Vagina (tissue), 2 donors: Measurements from ENCODE around the gene GNB1L.

Experiments
- CTCF ChIP-seq, 3 experiments: fragments of 450-650 bp in 2 of 3; fragments of 200-600 bp in 1 of 3; sonication (generic) in 1 of 3; IDR thresholded peaks; one replicate each; pipeline ENCODE4 v1.5.1; 2017 to 2019; ENCODE audit warnings: antibody characterized with exemption in 3 of 3, mild to moderate bottlenecking in 2 of 3, moderate library complexity in 2 of 3
- POLR2A ChIP-seq, 2 donors: fragments of 450-650 bp; IDR thresholded peaks; one replicate each; pipeline ENCODE4 v1.6.1; 2017; ENCODE audit warnings: antibody characterized with exemption in 2 of 2, mild to moderate bottlenecking in 2 of 2, moderate library complexity in 2 of 2
- POLR2AphosphoS5 ChIP-seq, 2 donors: sonication (generic); formaldehyde crosslinking; IDR thresholded peaks; one replicate each; pipeline ENCODE4 v1.9.0; 2017; ENCODE audit warnings: antibody characterized with exemption in 2 of 2, mild to moderate bottlenecking in 2 of 2, low read depth in 1 of 2; ENCODE audit not compliant: insufficient read depth in 1 of 2

GRCh38 chr22:19870153-19871022 lies 15.7 kb upstream of the GNB1L start:
- TF ChIP-seq CTCF (IDR thresholded peaks at IDR 0.05), result no peak
- TF ChIP-seq POLR2AphosphoS5 (IDR thresholded peaks at IDR 0.05; ENCODE audit: insufficient read depth in 1 of 2, low read depth in 1 of 2), result no peak
- TF ChIP-seq POLR2A (IDR thresholded peaks at IDR 0.05), result no peak
